Activated T-helper 1 cell treated with anti-CD3 and anti-CD28 coated beads, Interleukin-2, amount 50 U/mL, for 16 hours (primary cell): Measurements from ENCODE around the gene INPP5A.

Source experiments
- DNase-seq, 2 donors: peaks; one replicate each; pipeline ENCODE4 v3.0.0-alpha.2; 2020; ENCODE audit warnings: low read depth in 1 of 2, low spot score in 1 of 2

INPP5A gene

GRCh38 chr10:132776186-132776585 is 238.6 kb downstream of the INPP5A start:
- DNase-seq = no peak

DNA sequence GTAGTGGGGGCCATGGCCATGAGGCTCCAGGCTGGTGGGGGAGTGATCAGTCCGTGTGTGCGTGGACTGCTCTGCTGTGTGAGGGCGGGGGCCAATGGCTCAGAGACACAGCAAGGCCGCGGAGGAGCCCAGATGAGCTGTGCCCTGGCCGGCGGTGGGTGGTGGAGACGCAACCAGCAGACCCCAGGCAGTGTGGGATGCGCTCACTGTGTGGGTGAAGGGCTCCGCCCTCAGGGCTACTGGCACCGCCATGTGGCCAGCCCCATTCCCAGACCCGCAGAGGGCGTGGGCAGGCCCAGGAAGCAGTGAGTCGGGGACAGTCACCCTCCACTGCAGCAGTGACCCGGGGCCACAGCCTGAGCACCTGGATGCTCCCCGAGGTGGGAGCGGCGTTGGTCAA is 239.2 kb downstream of the INPP5A start:
- no peak for DNase-seq

DNA sequence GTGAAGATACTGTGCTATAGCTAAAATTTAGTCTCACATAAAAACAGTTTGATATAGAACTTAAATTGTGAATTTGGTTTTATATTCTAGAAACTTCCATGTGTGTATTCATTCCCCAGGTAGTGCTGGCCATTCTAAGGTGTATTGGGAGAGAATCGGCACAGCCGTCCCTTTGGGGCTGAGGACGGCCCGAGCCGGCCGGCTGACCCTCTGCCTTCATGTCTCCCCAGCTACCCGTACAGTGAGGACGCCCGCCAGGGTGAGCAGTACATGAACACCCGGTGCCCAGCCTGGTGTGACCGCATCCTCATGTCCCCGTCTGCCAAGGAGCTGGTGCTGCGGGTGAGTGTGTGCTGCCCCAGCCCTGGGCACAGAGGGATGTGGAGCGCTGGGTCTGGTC is 239.9 kb downstream of the INPP5A start:
- DNase-seq = no peak

- no peak for DNase-seq
Observed at GRCh38 chr10:132779549-132780294, 242.1 kb downstream of the INPP5A start.

DNA sequence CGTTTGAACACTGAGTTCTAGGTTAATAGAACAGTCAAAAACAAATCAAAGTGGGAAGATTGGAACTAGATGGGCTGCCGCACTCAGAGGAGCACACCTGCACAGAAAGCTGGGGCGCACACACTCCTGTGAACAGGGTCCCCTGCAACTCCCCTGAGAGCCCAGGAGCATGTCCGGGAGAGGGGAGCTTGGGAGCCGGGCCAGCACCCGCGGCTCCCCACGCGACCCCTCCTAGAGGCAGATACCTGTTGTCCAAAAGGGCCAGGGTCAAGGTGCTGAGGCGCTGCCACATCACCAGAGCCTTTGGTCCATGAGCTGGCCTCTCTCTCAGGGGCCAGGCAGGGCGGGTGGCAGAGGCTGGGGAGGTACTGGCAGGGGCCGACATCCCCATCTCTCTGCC is 242.8 kb downstream of the INPP5A start:
- DNase-seq = no peak

GRCh38 chr10:132781556-132781955 is 244.0 kb downstream of the INPP5A start:
- no peak for DNase-seq

GRCh38 chr10:132783165-132783939 is 245.8 kb downstream of the INPP5A start:
- DNase-seq = no peak

- no peak for DNase-seq
Observed at GRCh38 chr10:132783940-132784865, 246.6 kb downstream of the INPP5A start.

DNA sequence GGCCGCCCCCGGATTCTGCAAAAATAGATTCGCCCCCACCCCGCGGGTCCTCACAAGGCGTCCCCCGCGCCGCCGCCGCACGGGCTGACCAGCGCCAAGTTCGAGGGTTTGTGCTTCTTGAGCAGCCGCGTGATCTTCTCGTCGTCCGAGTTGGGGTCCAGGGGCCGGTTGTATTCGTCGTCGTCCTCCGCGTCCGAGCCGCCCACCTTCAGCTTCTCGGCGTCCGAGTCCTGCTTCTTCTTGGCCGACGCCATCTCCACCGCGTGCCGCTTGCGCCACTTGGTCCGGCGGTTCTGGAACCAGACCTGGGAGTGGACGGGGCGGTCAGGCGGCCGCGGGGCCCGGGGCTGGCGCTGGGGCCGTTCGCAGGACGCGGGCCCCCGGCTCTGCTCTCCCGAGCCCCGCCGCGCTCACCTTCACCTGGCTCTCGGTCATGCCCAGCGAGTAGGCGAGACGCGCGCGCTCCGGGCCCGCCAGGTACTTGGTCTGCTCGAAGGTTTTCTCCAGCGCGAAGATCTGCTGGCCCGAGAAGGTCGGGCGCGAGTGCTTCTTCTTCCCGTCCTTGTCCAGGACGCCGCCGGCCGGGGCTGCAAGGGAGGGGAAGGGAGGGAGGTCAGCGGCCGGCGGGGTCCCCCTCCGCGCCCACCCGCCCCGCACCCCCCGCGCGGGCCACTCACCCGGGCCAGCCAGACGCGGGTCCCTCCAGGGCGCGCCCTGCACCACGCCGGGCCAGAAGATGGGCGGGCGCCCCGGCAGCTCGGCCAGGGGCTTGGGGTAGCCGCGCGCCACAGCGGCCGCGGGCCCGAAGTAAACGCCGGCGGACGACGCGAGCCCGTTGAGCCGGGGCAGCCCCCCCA is 247.5 kb downstream of the INPP5A start:
- DNase-seq = no peak

- DNase-seq = no peak
Observed at GRCh38 chr10:132785723-132786475, 248.3 kb downstream of the INPP5A start, which contains the start of gene NKX6-2. NKX6-2 (minus strand) TSS chr10:132786147; CDS start chr10:132785948, 199 bp downstream.

DNA sequence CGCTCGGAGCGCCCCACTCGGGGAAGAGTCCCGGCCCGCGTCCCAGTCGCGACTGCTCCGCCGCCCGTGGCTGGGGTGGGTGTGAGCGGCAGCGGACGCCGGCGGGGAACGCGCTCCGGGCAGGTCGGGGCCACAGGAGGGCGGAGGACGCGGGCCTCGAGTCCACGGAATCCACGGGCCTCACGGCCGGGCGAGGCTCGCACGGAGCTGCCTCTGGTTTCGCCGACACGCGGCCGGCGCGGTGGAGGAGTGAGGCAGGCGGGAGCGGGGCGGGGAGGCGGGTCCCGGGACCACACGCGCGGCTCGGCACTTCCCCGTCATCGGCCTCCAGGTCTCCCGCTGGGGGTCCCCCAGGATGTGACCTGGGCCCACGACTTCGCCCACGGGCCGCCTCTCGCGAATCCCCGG is 248.9 kb downstream of the INPP5A start:
- DNase-seq = no peak

DNA sequence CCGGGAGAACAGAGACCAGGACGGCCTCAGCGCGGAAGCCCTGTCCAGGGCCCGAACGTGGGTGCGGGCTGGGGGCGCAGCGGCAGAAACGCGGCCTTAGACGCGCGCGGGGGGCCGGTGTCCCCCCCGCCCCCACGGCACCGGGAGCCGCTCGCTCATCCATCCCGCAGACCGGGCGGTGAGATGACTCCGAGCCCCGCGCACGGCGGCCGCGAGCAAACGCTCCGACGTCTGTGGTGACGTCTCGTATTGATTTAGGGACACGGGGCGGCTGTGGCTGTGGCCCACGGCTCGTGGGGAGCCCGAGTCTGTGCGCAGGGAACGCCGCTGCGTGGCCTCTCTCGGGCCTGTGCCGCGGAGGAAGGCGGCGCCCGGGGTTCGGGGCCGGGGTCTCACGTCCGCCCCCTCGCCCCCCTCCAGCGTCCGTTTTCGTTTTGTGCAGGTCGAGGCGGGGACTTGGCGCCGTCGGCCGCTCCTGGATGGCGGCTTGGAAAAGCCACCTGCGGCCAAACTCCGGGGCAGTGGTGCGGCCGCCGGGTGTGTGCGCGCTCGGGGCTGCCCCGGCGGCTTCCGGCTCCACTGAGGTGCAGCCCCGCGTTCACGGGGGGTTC is 249.4 kb downstream of the INPP5A start:
- no peak for DNase-seq

GRCh38 chr10:132787495-132788179 is 250.1 kb downstream of the INPP5A start:
- no peak for DNase-seq

DNA sequence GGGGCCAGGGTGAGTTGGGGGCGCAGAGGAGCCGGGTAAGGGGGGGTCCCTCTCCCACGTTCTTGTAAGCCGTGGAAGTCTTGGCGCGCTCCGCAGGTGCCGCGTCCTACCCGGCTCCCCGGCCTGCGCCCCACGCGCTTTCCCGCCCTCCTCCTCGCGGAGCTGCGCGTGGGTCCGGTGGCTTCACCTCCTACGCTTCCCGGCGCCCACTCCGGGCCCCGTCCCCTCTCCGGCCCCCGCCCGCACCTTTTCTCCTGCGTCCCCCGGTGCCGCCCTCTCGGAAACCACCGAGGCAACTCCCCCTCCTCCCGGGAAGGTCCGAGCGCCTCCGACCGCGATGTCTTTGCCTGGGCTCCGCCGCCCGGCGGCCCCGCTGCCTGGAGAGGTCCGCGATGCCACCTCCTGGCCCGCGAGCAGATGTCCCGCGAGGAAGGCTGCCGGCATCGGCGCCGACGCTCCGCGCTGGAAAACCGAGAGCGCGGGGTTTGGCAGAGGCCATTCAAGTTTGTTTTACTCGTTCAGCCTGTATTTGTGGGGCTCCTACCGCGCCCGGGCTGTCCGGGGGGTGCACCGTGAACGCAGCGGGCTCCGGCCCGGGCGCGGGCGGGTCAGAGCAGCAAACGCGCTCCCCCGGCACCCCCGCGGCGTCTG is 250.7 kb downstream of the INPP5A start:
- DNase-seq = no peak

DNA sequence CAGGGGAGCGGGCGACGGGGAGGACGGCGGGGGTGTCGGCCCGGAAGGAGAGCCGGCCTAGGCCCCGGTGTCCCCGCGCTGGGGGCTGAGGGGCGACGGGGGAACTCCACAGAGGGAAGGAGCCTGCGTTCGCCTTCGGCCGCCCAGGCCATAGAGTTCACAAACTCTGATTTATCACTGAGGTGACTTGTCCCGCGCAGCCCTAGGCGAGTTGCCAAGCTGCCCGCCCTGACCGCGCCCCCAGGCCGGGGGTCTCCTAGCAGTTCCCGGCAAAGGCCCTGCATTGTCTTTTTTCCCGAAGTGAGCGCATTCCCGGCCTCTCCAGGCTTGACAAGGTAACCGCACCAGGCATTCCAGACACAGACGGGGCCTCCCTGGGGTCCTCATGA is 251.2 kb downstream of the INPP5A start:
- DNase-seq = no peak

- DNase-seq = no peak
Observed at GRCh38 chr10:132789659-132790148, 252.1 kb downstream of the INPP5A start.

- DNase-seq = no peak
Observed at GRCh38 chr10:132790470-132790869, 252.9 kb downstream of the INPP5A start.
